ENCODE results near the gene GALNTL6.

DNA sequence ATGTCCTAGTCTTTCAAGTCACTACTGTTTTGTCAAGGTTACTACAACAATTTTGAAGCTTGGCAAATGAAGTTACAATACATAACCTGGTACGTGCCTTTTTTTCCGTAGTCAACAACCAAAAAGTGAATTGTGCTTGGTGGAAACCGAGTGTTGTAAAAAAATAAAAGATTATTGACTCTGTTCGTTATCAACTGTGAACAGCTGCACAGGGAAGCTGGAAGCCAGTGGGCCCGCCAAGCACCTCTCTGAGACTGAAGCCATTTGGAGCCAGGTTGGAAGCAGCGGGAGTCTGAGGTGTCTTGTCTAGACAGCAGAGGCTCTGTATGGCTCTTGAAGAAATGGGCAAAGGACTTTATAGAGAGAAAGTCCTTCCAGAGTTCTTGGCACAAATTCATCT, 119.0 kb downstream of the GALNTL6 start:
- TF ChIP-seq, protein P1, sequence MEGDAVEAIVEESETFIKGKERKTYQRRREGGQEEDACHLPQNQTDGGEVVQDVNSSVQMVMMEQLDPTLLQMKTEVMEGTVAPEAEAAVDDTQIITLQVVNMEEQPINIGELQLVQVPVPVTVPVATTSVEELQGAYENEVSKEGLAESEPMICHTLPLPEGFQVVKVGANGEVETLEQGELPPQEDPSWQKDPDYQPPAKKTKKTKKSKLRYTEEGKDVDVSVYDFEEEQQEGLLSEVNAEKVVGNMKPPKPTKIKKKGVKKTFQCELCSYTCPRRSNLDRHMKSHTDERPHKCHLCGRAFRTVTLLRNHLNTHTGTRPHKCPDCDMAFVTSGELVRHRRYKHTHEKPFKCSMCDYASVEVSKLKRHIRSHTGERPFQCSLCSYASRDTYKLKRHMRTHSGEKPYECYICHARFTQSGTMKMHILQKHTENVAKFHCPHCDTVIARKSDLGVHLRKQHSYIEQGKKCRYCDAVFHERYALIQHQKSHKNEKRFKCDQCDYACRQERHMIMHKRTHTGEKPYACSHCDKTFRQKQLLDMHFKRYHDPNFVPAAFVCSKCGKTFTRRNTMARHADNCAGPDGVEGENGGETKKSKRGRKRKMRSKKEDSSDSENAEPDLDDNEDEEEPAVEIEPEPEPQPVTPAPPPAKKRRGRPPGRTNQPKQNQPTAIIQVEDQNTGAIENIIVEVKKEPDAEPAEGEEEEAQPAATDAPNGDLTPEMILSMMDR (IDR thresholded peaks at IDR 0.05): no peak
- TF ChIP-seq POLR2A (IDR thresholded peaks at IDR 0.05): no peak

All from testis (tissue), 2 donors.